ENCODE measurements around the gene OR10A2.
"Not testable (repeated sequence)": the region's sequence is repeated elsewhere in the genome, so short reads cannot be mapped to it uniquely, and the experiment has no call there.

The OR10A2 gene

DNA sequence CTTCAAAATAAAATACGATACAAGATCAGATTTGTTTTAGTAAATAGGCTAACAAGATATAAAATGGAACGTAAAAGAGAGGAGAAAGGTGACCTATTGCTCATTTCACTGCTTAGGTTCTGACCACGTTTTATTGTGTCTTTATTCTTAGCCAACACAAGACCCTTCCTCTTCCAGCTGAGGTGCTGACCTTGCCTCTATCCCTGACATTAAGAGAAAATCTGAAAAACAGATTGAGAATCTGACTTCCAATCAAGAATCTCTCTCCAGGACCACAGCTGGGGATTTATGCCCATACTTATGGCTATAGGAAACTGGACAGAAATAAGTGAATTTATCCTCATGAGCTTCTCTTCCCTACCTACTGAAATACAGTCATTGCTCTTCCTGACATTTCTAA is 17.5 kb upstream of the OR10A2 start, which contains the start of gene OR10A5:
Gene OR10A5 (plus strand): TSS at position 301 of the 400 bp plus-strand sequence. CDS start 0 bp downstream, at position 301.
- Histone ChIP-seq H3K4me2 (no peak within 1 kb of the TSS), H2AFZ (ENCODE audit: low read depth) (no peak within 1 kb of the TSS), H3K4me3 (IDR thresholded peaks at IDR 0.05; ENCODE audit: insufficient read depth, low read depth, low read length) (no peak within 1 kb of the TSS), H3K27ac (no peak within 1 kb of the TSS), H4K20me1 (ENCODE audit: insufficient read depth) (no peaks in the 10 kb centered on the region), H3K27me3 (ENCODE audit: insufficient read depth, low read depth) (no peaks in the 10 kb centered on the region), H3K9ac (no peak within 1 kb of the TSS), H3K79me2 (ENCODE audit: insufficient read depth, low read depth) (no peaks in the 10 kb centered on the region), H3K36me3 (ENCODE audit: insufficient read depth) (no peaks in the 10 kb centered on the region), H3K4me1 (ENCODE audit: low read depth, poor library complexity, severe bottlenecking) (no peaks in the 10 kb centered on the region)
- TF ChIP-seq, protein P1, sequence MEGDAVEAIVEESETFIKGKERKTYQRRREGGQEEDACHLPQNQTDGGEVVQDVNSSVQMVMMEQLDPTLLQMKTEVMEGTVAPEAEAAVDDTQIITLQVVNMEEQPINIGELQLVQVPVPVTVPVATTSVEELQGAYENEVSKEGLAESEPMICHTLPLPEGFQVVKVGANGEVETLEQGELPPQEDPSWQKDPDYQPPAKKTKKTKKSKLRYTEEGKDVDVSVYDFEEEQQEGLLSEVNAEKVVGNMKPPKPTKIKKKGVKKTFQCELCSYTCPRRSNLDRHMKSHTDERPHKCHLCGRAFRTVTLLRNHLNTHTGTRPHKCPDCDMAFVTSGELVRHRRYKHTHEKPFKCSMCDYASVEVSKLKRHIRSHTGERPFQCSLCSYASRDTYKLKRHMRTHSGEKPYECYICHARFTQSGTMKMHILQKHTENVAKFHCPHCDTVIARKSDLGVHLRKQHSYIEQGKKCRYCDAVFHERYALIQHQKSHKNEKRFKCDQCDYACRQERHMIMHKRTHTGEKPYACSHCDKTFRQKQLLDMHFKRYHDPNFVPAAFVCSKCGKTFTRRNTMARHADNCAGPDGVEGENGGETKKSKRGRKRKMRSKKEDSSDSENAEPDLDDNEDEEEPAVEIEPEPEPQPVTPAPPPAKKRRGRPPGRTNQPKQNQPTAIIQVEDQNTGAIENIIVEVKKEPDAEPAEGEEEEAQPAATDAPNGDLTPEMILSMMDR (conservative IDR thresholded peaks at IDR 0.05; ENCODE audit: low read depth, low read length): no peak

- Histone ChIP-seq H4K20me1 (ENCODE audit: insufficient read depth) (no peaks in the 10 kb centered on the region), H2AFZ (ENCODE audit: low read depth) (no peak overlapping the region), H3K4me3 (IDR thresholded peaks at IDR 0.05; ENCODE audit: insufficient read depth, low read depth, low read length) (no peak overlapping the region), H3K27me3 (ENCODE audit: insufficient read depth, low read depth) (no peaks in the 10 kb centered on the region), H3K9ac (no peak overlapping the region), H3K4me1 (ENCODE audit: low read depth, poor library complexity, severe bottlenecking) (no peaks in the 10 kb centered on the region), H3K4me2 (no peak overlapping the region), H3K79me2 (ENCODE audit: insufficient read depth, low read depth) (no peaks in the 10 kb centered on the region), H3K27ac (no peak overlapping the region), H3K36me3 (ENCODE audit: insufficient read depth) (no peaks in the 10 kb centered on the region)
- TF ChIP-seq, protein P1 (conservative IDR thresholded peaks at IDR 0.05; ENCODE audit: low read depth, low read length): no peak
Observed at GRCh38 chr11:6850526-6850925, 12.3 kb upstream of the OR10A2 start.

DNA sequence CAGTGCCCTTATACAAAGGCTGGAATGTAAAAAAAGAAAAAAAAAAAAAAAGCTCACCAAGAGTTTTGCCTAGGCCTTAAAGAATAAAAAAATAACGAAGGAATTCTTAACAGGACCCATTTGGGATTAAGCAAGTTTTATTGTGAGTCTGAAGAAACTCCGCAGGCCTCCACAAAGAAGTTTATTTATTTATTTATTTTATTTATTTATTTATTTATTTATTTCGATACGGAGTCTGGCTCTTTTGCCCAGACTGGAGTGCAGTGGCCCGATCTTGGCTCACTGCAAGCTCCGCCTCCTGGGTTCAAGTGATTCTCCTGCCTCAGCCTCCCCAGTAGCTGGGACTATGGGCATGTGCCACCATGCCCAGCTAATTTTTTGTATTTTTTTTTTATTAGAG is 8.1 kb upstream of the OR10A2 start:
- H3K79me2 ChIP-seq (ENCODE audit: insufficient read depth, low read depth); H3K27me3 ChIP-seq (ENCODE audit: insufficient read depth, low read depth); H4K20me1 ChIP-seq (ENCODE audit: insufficient read depth); H3K27ac ChIP-seq; H3K4me2 ChIP-seq; H3K9ac ChIP-seq; H2AFZ ChIP-seq (ENCODE audit: low read depth); H3K4me3 ChIP-seq (IDR thresholded peaks at IDR 0.05; ENCODE audit: insufficient read depth, low read depth, low read length); H3K36me3 ChIP-seq (ENCODE audit: insufficient read depth); H3K4me1 ChIP-seq (ENCODE audit: low read depth, poor library complexity, severe bottlenecking): not testable (repeated sequence)

DNA sequence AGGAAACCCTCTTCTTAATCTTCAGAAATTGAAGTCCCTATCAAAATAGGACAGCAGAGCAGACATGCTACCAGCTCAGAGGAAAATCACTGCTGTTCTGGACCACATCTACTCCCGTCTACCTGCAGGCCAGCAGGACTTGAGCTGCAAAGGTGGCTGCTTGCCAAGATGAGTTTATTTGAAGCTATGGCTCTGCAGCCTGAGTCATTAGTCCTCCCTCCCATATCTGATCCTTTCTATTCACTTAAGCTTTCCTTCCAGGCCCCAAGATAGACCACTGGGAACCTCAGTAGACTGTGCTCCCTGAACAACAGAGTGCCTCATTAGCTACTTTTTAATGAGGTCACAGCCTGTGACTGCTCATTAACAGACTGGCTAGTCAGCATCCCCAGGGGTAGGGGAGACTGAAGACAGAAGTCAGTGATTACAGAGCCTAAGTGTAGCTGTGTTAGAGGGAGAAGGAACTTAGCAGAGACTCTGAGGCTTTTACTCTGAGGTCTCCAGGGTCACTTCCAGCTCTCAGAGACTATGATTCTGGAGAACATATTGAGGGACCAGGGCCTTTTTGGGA is 6.8 kb upstream of the OR10A2 start:
- Histone ChIP-seq H4K20me1 (ENCODE audit: insufficient read depth) (no peaks in the 10 kb centered on the region), H3K4me1 (ENCODE audit: low read depth, poor library complexity, severe bottlenecking) (peaks cover 6% of the 10 kb centered on the region), H3K27ac (no peak overlapping the region), H3K79me2 (ENCODE audit: insufficient read depth, low read depth) (no peaks in the 10 kb centered on the region), H3K9ac (no peak overlapping the region), H3K4me2 (no peak overlapping the region), H3K36me3 (ENCODE audit: insufficient read depth) (no peaks in the 10 kb centered on the region), H3K27me3 (ENCODE audit: insufficient read depth, low read depth) (no peaks in the 10 kb centered on the region), H2AFZ (ENCODE audit: low read depth) (no peak overlapping the region), H3K4me3 (IDR thresholded peaks at IDR 0.05; ENCODE audit: insufficient read depth, low read depth, low read length) (no peak overlapping the region)
- TF ChIP-seq, protein P1 (conservative IDR thresholded peaks at IDR 0.05; ENCODE audit: low read depth, low read length): no peak

DNA sequence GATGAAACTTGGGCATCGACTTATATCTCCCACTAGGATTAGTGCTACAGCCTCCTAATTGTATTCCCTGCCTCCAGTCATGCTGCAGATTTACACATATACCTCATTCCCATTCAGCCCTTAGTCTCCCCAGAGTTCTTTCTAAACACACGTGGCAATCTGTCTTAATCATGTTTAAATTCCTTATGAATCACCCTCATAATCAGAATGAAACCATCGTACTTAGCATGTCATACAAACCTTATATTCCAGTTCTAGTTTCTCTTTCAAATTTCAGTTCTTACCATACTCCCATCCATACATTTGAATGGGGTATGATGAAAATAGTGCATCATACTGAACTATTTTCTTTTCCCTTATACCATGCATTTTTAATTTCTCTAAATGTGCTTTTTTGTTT is 6.0 kb upstream of the OR10A2 start:
- no peak overlapping the region for H2AFZ ChIP-seq (ENCODE audit: low read depth)
- H3K27ac ChIP-seq: no peak overlapping the region
- no peak overlapping the region for H3K4me2 ChIP-seq
- peaks cover 6% of the 10 kb centered on the region for H3K4me1 ChIP-seq (ENCODE audit: low read depth, poor library complexity, severe bottlenecking)
- no peaks in the 10 kb centered on the region for H3K27me3 ChIP-seq (ENCODE audit: insufficient read depth, low read depth)
- no peaks in the 10 kb centered on the region for H3K79me2 ChIP-seq (ENCODE audit: insufficient read depth, low read depth)
- TF ChIP-seq, protein P1 (conservative IDR thresholded peaks at IDR 0.05; ENCODE audit: low read depth, low read length): no peak
- no peak overlapping the region for H3K9ac ChIP-seq
- no peaks in the 10 kb centered on the region for H4K20me1 ChIP-seq (ENCODE audit: insufficient read depth)
- no peaks in the 10 kb centered on the region for H3K36me3 ChIP-seq (ENCODE audit: insufficient read depth)
- no peak overlapping the region for H3K4me3 ChIP-seq (IDR thresholded peaks at IDR 0.05; ENCODE audit: insufficient read depth, low read depth, low read length)

Data from KMS-11 (cell line).